CD4-positive, alpha-beta T cell (primary cell): ENCODE data around the gene THSD7B. TPM values are rescaled to one million over a fixed set of nuclear protein-coding genes. Genes with fewer than 3 reads are reported as not detected.

Experiments used
- ATAC-seq: fragments of 200-7000 bp; cut with Tn5 transposase; one replicate; pipeline ENCODE4 v1.10.0; 2022; ENCODE audit warnings: mild to moderate bottlenecking; ENCODE audit not compliant: poor library complexity
- CTCF ChIA-PET: fragments of 350-600 bp; sonication (Branson Sonifier 250); formaldehyde crosslinking; loops from one replicate; lab custom pipeline; 2021; ENCODE audit warnings: antibody characterized with exemption, inconsistent platforms; lab: Charles Lee
- POLR2A ChIA-PET: fragments of 350-600 bp; sonication (Branson Sonifier 250); formaldehyde crosslinking; loops from one replicate; lab custom pipeline; 2021; ENCODE audit warnings: antibody characterized with exemption, inconsistent platforms; lab: Charles Lee
- DNase-seq, 14 experiments: peaks; one replicate each; pipeline ENCODE4 v3.0.0-alpha.2; 2013 to 2020; ENCODE audit warnings: mixed read lengths in 2 of 14
- H3K27ac ChIP-seq, 2 donors: one replicate each; pipeline versions ENCODE4 v1.5.1 to v1.7.0; 2013; ENCODE audit warnings: low read length in 2 of 2, low read depth in 1 of 2, mild to moderate bottlenecking in 1 of 2
- H3K27me3 ChIP-seq, 2 experiments: 1 replicate in 1 of 2; 2 replicates in 1 of 2; pipeline versions ENCODE4 v1.6.1 to v1.7.0; 2013; ENCODE audit warnings: low read length in 2 of 2, control low read depth in 1 of 2, mild to moderate bottlenecking in 1 of 2, moderate library complexity in 1 of 2; ENCODE audit not compliant: insufficient read depth in 2 of 2, control insufficient read depth in 1 of 2
- H3K36me3 ChIP-seq: one replicate; pipeline ENCODE4 v1.6.1; 2013; ENCODE audit warnings: low read length, control low read depth; ENCODE audit not compliant: insufficient read depth
- H3K4me1 ChIP-seq: one replicate; pipeline ENCODE4 v1.6.1; 2013; ENCODE audit warnings: low read length, control low read depth; ENCODE audit not compliant: insufficient read depth
- H3K4me3 ChIP-seq: one replicate; pipeline ENCODE4 v1.5.1; 2013; ENCODE audit warnings: mild to moderate bottlenecking, low read length, moderate library complexity
- H3K9me3 ChIP-seq, 2 experiments: 1 replicate in 1 of 2; 2 replicates in 1 of 2; pipeline versions ENCODE4 v1.6.1 to v1.7.0; 2013; ENCODE audit warnings: low read length in 2 of 2, mild to moderate bottlenecking in 2 of 2, control low read depth in 1 of 2, moderate library complexity in 1 of 2; ENCODE audit not compliant: control insufficient read depth in 1 of 2, insufficient read depth in 1 of 2
- H3K27ac Mint-ChIP-seq: one replicate; pipeline ENCODE4 v1.8.0; 2020; ENCODE audit warnings: mixed read lengths
- H3K27me3 Mint-ChIP-seq: one replicate; pipeline ENCODE4 v1.8.0; 2021; ENCODE audit warnings: mixed read lengths
- H3K36me3 Mint-ChIP-seq: one replicate; pipeline ENCODE4 v1.8.0; 2021; ENCODE audit warnings: low read depth, mixed read lengths
- H3K4me1 Mint-ChIP-seq: one replicate; pipeline ENCODE4 v1.8.0; 2021; ENCODE audit warnings: low read depth, mixed read lengths
- H3K4me3 Mint-ChIP-seq: one replicate; pipeline ENCODE4 v1.8.0; 2020; ENCODE audit warnings: mild to moderate bottlenecking, mixed read lengths
- H3K9me3 Mint-ChIP-seq: one replicate; pipeline ENCODE4 v1.8.0; 2020; ENCODE audit warnings: mixed read lengths
- CTCF ChIP-seq: fragments of 200-600 bp; IDR thresholded peaks from one replicate; pipeline ENCODE4 v1.8.0; 2022; ENCODE audit warnings: antibody characterized with exemption, mild to moderate bottlenecking
- intact Hi-C, 2 experiments: fragments of 100-400 bp; cut with DNase I in 1 of 2; cut with micrococcal nuclease in 1 of 2; formaldehyde crosslinking; loops; one replicate each; pipeline versions ENCODE4 v1.15.1 to v1.9.0; 2023 to 2025; cut with DNase I, micrococcal nuclease
- total RNA-seq, 174 experiments: library from RNA in 2 of 174; stranded (reverse) in 2 of 174; gene quantifications; one replicate each; pipeline ENCODE4 v1.2.3 and lab custom pipeline; 2021 to 2026

Gene THSD7B
- total RNA-seq, 2 experiments from 2014 or later: not detected

- no peaks in the 10 kb centered on the region for H3K27me3 ChIP-seq
- DNase-seq (no peak), ATAC-seq (no peak)
- H3K4me3 Mint-ChIP-seq: no peak overlapping the region
- H3K27ac ChIP-seq: no peak overlapping the region
- H3K36me3 ChIP-seq: no peaks in the 10 kb centered on the region
- H3K36me3 Mint-ChIP-seq: no peaks in the 10 kb centered on the region
- H3K9me3 Mint-ChIP-seq: no peaks in the 10 kb centered on the region
- intact Hi-C loops: no loop called here
- ChIA-PET CTCF (no interaction called here), POLR2A (no interaction called here)
- TF ChIP-seq CTCF: no peak
- no peaks in the 10 kb centered on the region for H3K4me1 ChIP-seq
- H3K27me3 Mint-ChIP-seq: no peaks in the 10 kb centered on the region
- no peak overlapping the region for H3K4me3 ChIP-seq
- no peaks in the 10 kb centered on the region for H3K9me3 ChIP-seq
- no peak overlapping the region for H3K27ac Mint-ChIP-seq
- H3K4me1 Mint-ChIP-seq: no peaks in the 10 kb centered on the region
These were observed 446.4 kb downstream of the THSD7B start for GRCh38 chr2:137211761-137212160.

- no peaks in the 10 kb centered on the region for H3K36me3 Mint-ChIP-seq
- H3K27ac Mint-ChIP-seq: no peak overlapping the region
- ATAC-seq (no peak), DNase-seq (no peak)
- no peaks in the 10 kb centered on the region for H3K27me3 ChIP-seq
- no peak for TF ChIP-seq CTCF
- ChIA-PET POLR2A (no interaction called here), CTCF (no interaction called here)
- no peak overlapping the region for H3K27ac ChIP-seq
- no peaks in the 10 kb centered on the region for H3K36me3 ChIP-seq
- H3K4me1 ChIP-seq: no peaks in the 10 kb centered on the region
- H3K4me3 Mint-ChIP-seq: no peak overlapping the region
- H3K9me3 ChIP-seq: peaks cover 0 to 4% of the 10 kb centered on the region in 2 experiments
- H3K9me3 Mint-ChIP-seq: no peaks in the 10 kb centered on the region
- no peaks in the 10 kb centered on the region for H3K4me1 Mint-ChIP-seq
- no peaks in the 10 kb centered on the region for H3K27me3 Mint-ChIP-seq
- intact Hi-C loops: no loop called here
- H3K4me3 ChIP-seq: no peak overlapping the region
These were observed 455.2 kb downstream of the THSD7B start for GRCh38 chr2:137220438-137220993.

GRCh38 chr2:137221797-137222492 is 456.6 kb downstream of the THSD7B start:
- H3K36me3 Mint-ChIP-seq: no peaks in the 10 kb centered on the region
- ChIA-PET POLR2A (no interaction called here), CTCF (no interaction called here)
- no peaks in the 10 kb centered on the region for H3K27me3 ChIP-seq
- no peaks in the 10 kb centered on the region for H3K4me1 ChIP-seq
- H3K27ac Mint-ChIP-seq: no peak overlapping the region
- ATAC-seq (no peak), DNase-seq (no peak)
- intact Hi-C loops: no loop called here
- H3K4me3 Mint-ChIP-seq: no peak overlapping the region
- no peaks in the 10 kb centered on the region for H3K36me3 ChIP-seq
- TF ChIP-seq CTCF: no peak
- no peak overlapping the region for H3K4me3 ChIP-seq
- H3K9me3 Mint-ChIP-seq: no peaks in the 10 kb centered on the region
- no peaks in the 10 kb centered on the region for H3K4me1 Mint-ChIP-seq
- H3K27me3 Mint-ChIP-seq: no peaks in the 10 kb centered on the region
- H3K9me3 ChIP-seq: peaks cover 0 to 4% of the 10 kb centered on the region in 2 experiments
- no peak overlapping the region for H3K27ac ChIP-seq
